ENCODE measurements around the gene MAP4K1.
"Not testable (repeated sequence)": the region's sequence is repeated elsewhere in the genome, so short reads cannot be mapped to it uniquely, and the experiment has no call there.

The MAP4K1 gene

DNA sequence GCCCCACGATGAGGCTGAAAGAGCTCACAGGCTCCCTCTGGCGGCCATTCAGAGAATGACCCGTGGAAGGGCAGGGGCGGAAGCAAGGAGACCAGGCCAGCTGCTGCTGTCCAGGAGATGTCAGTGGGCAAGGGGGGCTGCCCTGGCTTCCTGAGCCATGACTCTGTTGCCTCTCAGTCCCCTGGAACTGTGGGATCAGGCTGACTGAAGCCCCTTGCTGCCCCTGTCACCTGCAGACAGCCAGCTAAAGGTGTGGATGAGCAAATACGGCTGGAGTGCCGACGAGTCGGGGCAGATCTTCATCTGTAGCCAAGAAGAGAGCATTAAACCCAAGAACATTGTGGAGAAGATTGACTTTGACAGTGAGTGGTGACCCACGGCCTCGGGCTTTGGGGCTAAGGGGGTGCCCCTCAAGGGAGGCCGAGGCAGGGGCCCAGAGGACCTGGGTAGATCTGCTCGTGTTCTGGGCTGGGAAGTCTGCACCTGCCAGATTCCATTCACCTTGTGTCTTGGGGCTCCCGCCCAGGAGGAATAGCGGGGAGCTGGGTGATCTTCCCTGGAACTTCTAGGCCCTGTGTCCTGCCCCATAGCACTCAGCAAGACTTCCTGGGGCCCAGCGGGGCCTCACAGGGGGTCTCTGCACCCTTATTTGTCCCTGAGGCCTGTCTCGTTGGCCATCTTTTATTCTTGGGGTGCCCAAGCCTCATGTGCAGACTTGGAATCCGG lies 17.2 kb upstream of the MAP4K1 start:
- Histone ChIP-seq H3K27me3 (ENCODE audit: insufficient read depth, low read length) (no peaks in the 10 kb centered on the region), H3K9ac (ENCODE audit: low read depth, low read length) (no peak overlapping the region), H3K4me1 (ENCODE audit: insufficient read depth, low read length) (no peaks in the 10 kb centered on the region), H3K4me3 (ENCODE audit: low read length) (no peak overlapping the region), H3K9me3 (ENCODE audit: insufficient read depth, low read depth, low read length) (no peaks in the 10 kb centered on the region), H3K36me3 (ENCODE audit: insufficient read depth, low read depth, low read length) (peaks cover 47% of the 10 kb centered on the region), H3K27ac (ENCODE audit: low read length) (no peak overlapping the region)

GRCh38 chr19:38632476-38633213 lies 14.9 kb upstream of the MAP4K1 start:
- H3K27ac ChIP-seq (ENCODE audit: low read length) = no peak overlapping the region
- no peak overlapping the region for H3K4me3 ChIP-seq (ENCODE audit: low read length)
- H3K36me3 ChIP-seq (ENCODE audit: insufficient read depth, low read depth, low read length) = peaks cover 69% of the 10 kb centered on the region
- H3K27me3 ChIP-seq (ENCODE audit: insufficient read depth, low read length) = no peaks in the 10 kb centered on the region
- H3K9me3 ChIP-seq (ENCODE audit: insufficient read depth, low read depth, low read length) = no peaks in the 10 kb centered on the region
- H3K4me1 ChIP-seq (ENCODE audit: insufficient read depth, low read length) = no peaks in the 10 kb centered on the region
- no peak overlapping the region for H3K9ac ChIP-seq (ENCODE audit: low read depth, low read length)

DNA sequence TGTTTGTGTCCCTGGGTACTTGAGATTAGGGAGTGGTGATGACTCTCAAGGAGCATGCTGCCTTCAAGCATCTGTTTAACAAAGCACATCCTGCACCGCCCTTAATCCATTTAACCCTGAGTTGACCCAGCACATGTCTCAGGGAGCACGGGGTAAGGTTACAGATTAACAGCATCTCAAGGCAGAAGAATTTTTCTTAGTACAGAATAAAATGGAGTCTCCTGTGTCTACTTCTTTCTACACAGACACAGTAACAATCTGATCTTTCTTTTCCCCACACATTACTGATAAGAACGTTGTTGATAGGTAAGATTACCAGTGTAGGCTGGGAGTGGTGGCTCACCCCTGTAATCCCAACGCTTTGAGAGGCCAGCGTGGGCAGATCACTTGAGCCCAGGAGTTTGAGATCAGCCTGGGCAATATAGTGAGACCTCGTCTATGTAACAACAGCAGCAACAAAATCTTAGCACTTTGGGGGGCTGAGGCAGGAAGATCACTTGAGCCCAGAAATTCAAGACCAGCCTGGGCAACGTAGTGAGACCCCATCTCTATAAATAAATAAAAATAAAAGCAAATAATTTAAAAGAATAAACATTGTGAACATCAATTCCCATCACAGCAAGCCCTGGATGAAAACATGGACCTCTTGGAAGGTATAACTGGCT lies 14.2 kb upstream of the MAP4K1 start:
- H3K27ac ChIP-seq (ENCODE audit: low read length); H3K27me3 ChIP-seq (ENCODE audit: insufficient read depth, low read length); H3K9ac ChIP-seq (ENCODE audit: low read depth, low read length); H3K4me1 ChIP-seq (ENCODE audit: insufficient read depth, low read length); H3K4me3 ChIP-seq (ENCODE audit: low read length); H3K9me3 ChIP-seq (ENCODE audit: insufficient read depth, low read depth, low read length): not testable (repeated sequence)
- peaks cover 76% of the 10 kb centered on the region for H3K36me3 ChIP-seq (ENCODE audit: insufficient read depth, low read depth, low read length)

DNA sequence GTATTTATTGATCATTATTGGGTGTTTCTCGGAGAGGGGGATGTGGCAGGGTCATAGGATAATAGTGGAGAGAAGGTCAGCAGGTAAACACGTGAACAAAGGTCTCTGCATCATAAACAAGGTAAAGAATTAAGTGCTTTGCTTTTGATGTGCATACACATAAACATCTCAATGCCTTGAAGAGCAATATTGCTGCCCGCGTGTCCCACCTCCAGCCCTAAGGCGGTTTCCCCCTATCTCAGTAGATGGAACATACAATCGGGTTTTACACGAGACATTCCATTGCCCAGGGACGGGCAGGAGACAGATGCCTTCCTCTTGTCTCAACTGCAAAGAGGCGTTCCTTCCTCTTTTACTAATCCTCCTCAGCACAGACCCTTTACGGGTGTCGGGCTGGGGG lies 13.5 kb upstream of the MAP4K1 start:
- H3K27ac ChIP-seq (ENCODE audit: low read length); H3K4me1 ChIP-seq (ENCODE audit: insufficient read depth, low read length); H3K9ac ChIP-seq (ENCODE audit: low read depth, low read length); H3K27me3 ChIP-seq (ENCODE audit: insufficient read depth, low read length); H3K4me3 ChIP-seq (ENCODE audit: low read length); H3K9me3 ChIP-seq (ENCODE audit: insufficient read depth, low read depth, low read length): not testable (repeated sequence)
- peaks cover 78% of the 10 kb centered on the region for H3K36me3 ChIP-seq (ENCODE audit: insufficient read depth, low read depth, low read length)

DNA sequence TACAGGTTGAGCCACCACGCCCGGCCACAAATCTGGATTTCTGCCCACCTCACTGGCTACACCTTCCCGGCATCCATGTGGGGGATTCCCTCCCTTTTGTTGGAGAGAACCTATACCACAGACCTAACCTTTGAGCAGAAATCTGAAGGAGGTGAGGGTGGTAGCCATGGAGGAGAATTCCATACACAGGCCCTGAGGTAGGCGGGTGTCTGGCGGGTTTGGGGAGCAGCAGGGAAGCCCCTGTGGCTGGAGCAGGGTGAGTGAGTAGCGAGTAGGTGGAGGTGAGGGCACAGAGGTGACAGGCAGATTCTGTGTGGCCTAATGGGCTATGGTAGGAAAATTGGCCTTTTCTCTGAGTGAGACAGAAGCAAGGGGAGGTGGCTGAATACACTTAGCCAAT lies 11.8 kb upstream of the MAP4K1 start:
- Histone ChIP-seq H3K9ac (ENCODE audit: low read depth, low read length) (no peak overlapping the region), H3K27me3 (ENCODE audit: insufficient read depth, low read length) (no peaks in the 10 kb centered on the region), H3K4me1 (ENCODE audit: insufficient read depth, low read length) (no peaks in the 10 kb centered on the region), H3K9me3 (ENCODE audit: insufficient read depth, low read depth, low read length) (no peaks in the 10 kb centered on the region), H3K36me3 (ENCODE audit: insufficient read depth, low read depth, low read length) (peaks cover 78% of the 10 kb centered on the region), H3K27ac (ENCODE audit: low read length) (no peak overlapping the region), H3K4me3 (ENCODE audit: low read length) (no peak overlapping the region)

DNA sequence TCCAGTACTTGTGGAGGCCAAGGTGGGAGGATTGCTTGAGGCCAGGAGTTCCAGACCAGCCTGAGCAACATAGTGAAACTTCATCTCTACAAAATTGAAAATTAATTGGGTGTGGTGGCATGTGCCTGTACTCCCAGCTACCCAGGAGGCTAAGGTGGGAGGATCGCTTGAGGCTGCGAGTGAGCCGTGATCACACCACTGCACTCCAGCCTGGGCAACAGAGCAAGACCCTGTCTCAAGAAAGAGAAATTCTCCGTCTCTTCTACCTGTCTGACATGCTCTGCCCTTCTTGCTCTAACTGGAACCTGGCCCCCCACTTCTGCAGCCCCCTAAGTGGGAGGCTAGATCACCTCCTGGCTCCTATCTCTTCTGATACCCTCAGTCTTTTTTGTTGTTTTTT lies 8.6 kb upstream of the MAP4K1 start:
- Histone ChIP-seq H3K27me3 (ENCODE audit: insufficient read depth, low read length) (no peaks in the 10 kb centered on the region), H3K4me3 (ENCODE audit: low read length) (no peak overlapping the region), H3K36me3 (ENCODE audit: insufficient read depth, low read depth, low read length) (peaks cover 91% of the 10 kb centered on the region), H3K27ac (ENCODE audit: low read length) (no peak overlapping the region), H3K9ac (ENCODE audit: low read depth, low read length) (no peak overlapping the region), H3K9me3 (ENCODE audit: insufficient read depth, low read depth, low read length) (no peaks in the 10 kb centered on the region), H3K4me1 (ENCODE audit: insufficient read depth, low read length) (no peaks in the 10 kb centered on the region)

DNA sequence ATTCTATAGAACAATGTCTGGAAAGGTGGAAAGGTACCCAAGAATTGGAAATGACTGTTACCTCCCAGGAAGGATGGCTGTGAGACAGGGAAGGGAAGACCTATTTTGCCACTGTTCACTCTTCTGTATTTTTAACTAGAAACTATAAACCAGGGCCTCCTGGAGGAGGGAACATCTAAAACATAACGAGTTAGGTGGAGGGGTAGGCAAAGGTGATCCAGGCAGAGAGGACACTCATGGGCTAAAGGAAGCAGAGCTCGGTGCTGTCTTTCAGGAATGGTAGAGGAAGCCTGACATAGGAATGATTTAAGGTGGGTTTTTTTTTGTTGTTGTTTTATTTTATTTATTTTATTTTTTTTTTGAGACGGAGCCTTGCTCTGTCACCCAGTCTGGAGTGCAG lies 7.1 kb upstream of the MAP4K1 start:
- Histone ChIP-seq H3K4me3 (ENCODE audit: low read length) (no peak overlapping the region), H3K9me3 (ENCODE audit: insufficient read depth, low read depth, low read length) (no peaks in the 10 kb centered on the region), H3K9ac (ENCODE audit: low read depth, low read length) (no peak overlapping the region), H3K36me3 (ENCODE audit: insufficient read depth, low read depth, low read length) (peaks cover 92% of the 10 kb centered on the region), H3K27me3 (ENCODE audit: insufficient read depth, low read length) (no peaks in the 10 kb centered on the region), H3K4me1 (ENCODE audit: insufficient read depth, low read length) (no peaks in the 10 kb centered on the region), H3K27ac (ENCODE audit: low read length) (no peak overlapping the region)

- no peaks in the 10 kb centered on the region for H3K27me3 ChIP-seq (ENCODE audit: insufficient read depth, low read length)
- no peaks in the 10 kb centered on the region for H3K9me3 ChIP-seq (ENCODE audit: insufficient read depth, low read depth, low read length)
- H3K36me3 ChIP-seq (ENCODE audit: insufficient read depth, low read depth, low read length) = peaks cover 41% of the 10 kb centered on the region
- H3K9ac ChIP-seq (ENCODE audit: low read depth, low read length) = peak overlapping the region; percentile 96
- peak overlapping the region; percentile 97 for H3K4me3 ChIP-seq (ENCODE audit: low read length)
- no peak overlapping the region for H3K27ac ChIP-seq (ENCODE audit: low read length)
- H3K4me1 ChIP-seq (ENCODE audit: insufficient read depth, low read length) = peaks cover 4% of the 10 kb centered on the region; the same call in 1 of the 2 replicates
Measured at GRCh38 chr19:38619361-38620174, 1.8 kb upstream of the MAP4K1 start.

- Histone ChIP-seq H3K9me3 (ENCODE audit: insufficient read depth, low read depth, low read length) (no peaks in the 10 kb centered on the region), H3K27ac (ENCODE audit: low read length) (peak within 1 kb of the TSS; percentile 80), H3K27me3 (ENCODE audit: insufficient read depth, low read length) (no peaks in the 10 kb centered on the region), H3K4me3 (ENCODE audit: low read length) (peak within 1 kb of the TSS; percentile 97), H3K36me3 (ENCODE audit: insufficient read depth, low read depth, low read length) (peaks cover 33% of the 10 kb centered on the region), H3K9ac (ENCODE audit: low read depth, low read length) (peak within 1 kb of the TSS; percentile 96), H3K4me1 (ENCODE audit: insufficient read depth, low read length) (peaks cover 4% of the 10 kb centered on the region; the same call in 1 of the 2 replicates)
Measured at GRCh38 chr19:38618590-38619360, 1.0 kb upstream of the MAP4K1 start, which contains the start of gene EIF3K. EIF3K (plus strand) TSS chr19:38619188; CDS start chr19:38619269, 81 bp downstream.

DNA sequence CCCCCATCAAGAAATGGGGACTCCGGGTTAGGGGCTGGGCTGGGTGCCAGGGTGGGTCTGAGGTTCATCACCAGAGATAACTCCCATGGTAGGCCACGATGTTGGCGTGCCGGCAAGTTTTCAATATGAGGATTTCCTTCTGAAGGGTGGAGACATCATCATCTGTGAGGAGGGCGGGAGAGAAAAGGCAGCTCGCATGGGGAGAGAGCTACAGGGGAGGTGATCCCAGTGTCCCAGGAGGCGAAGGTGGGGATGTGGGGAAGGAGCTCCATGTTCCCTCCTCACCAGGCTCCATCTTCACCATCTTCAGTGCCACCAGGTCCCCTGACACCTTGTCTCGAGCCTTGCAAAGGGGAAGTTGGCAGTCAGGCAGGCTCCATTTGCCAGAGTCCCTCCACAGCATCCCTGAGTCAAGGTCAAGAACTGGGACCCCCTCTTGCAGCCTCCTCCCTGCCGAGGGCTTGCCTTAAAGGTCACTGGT lies 430 bp downstream of the MAP4K1 start:
- Histone ChIP-seq H3K36me3 (ENCODE audit: insufficient read depth, low read depth, low read length) (peaks cover 23% of the 10 kb centered on the region), H3K4me1 (ENCODE audit: insufficient read depth, low read length) (peaks cover 4% of the 10 kb centered on the region; the same call in 1 of the 2 replicates), H3K27me3 (ENCODE audit: insufficient read depth, low read length) (no peaks in the 10 kb centered on the region), H3K27ac (ENCODE audit: low read length) (no peak overlapping the region), H3K4me3 (ENCODE audit: low read length) (no peak overlapping the region), H3K9me3 (ENCODE audit: insufficient read depth, low read depth, low read length) (no peaks in the 10 kb centered on the region), H3K9ac (ENCODE audit: low read depth, low read length) (peak overlapping the region; percentile 96; the same call in 1 of the 2 replicates)

Measured in iPS-20b (cell line).